Thyroid gland (tissue), 4 donors: ENCODE data around the gene VAT1L.

Source experiments
- CTCF ChIP-seq, 6 experiments: fragments of 200-600 bp in 3 of 6; fragments of 450-650 bp in 3 of 6; sonication (generic) in 3 of 6; IDR thresholded peaks; one replicate each; pipeline ENCODE4 v1.5.1; 2016 to 2019; ENCODE audit warnings: antibody characterized with exemption in 6 of 6, mild to moderate bottlenecking in 2 of 6, inconsistent platforms in 1 of 6, moderate library complexity in 1 of 6
- POLR2A ChIP-seq, 2 donors: fragments of 450-650 bp; IDR thresholded peaks; one replicate each; pipeline ENCODE4 v1.6.1; 2017; ENCODE audit warnings: antibody characterized with exemption in 2 of 2, mild to moderate bottlenecking in 2 of 2, moderate library complexity in 1 of 2

- TF ChIP-seq CTCF (IDR thresholded peaks at IDR 0.05) = no peak
- TF ChIP-seq POLR2A (IDR thresholded peaks at IDR 0.05) = no peak
Observed at GRCh38 chr16:77920984-77921383, 132.6 kb downstream of the VAT1L start.
